Ovary (tissue), 9 donors: Measurements from ENCODE around the gene N4BP2L2. TPM values are rescaled to one million over a fixed set of nuclear protein-coding genes. Genes with fewer than 3 reads are reported as not detected.

Source experiments
- DNase-seq, 5 donors: peaks; one replicate each; pipeline ENCODE4 v3.0.0-alpha.2; 2019 to 2020
- H3K27ac ChIP-seq, 2 donors: fragments of 200-600 bp; one replicate each; pipeline versions ENCODE4 v1.5.1 to v1.8.0; 2019 to 2022
- H3K27me3 ChIP-seq: fragments of 200-600 bp; one replicate; pipeline ENCODE4 v1.8.0; 2022
- H3K36me3 ChIP-seq: fragments of 200-600 bp; sonication (generic); one replicate; pipeline ENCODE4 v1.5.1; 2019
- H3K4me1 ChIP-seq: one replicate; pipeline ENCODE4 v1.8.1; 2013; ENCODE audit warnings: mild to moderate bottlenecking, moderate library complexity; ENCODE audit not compliant: insufficient read depth
- H3K4me3 ChIP-seq: fragments of 200-600 bp; sonication (generic); one replicate; pipeline ENCODE4 v1.5.1; 2017
- H3K9me3 ChIP-seq, 2 donors: fragments of 200-600 bp in 1 of 2; sonication (generic) in 1 of 2; one replicate each; pipeline versions ENCODE4 v1.5.1 to v1.8.1; 2013 to 2019; ENCODE audit warnings: mild to moderate bottlenecking in 1 of 2, moderate library complexity in 1 of 2
- CTCF ChIP-seq, 3 donors: fragments of 450-650 bp in 2 of 3; fragments of 200-600 bp in 1 of 3; IDR thresholded peaks; one replicate each; pipeline versions ENCODE4 v1.5.1 to v1.8.0; 2016 to 2022; ENCODE audit warnings: antibody characterized with exemption in 3 of 3, mild to moderate bottlenecking in 1 of 3
- EP300 ChIP-seq: sonication (generic); formaldehyde crosslinking; IDR thresholded peaks from one replicate; pipeline ENCODE4 v1.6.1; 2017; ENCODE audit warnings: antibody characterized with exemption
- POLR2A ChIP-seq: fragments of 450-650 bp; IDR thresholded peaks from one replicate; pipeline ENCODE4 v1.6.1; 2017; ENCODE audit warnings: antibody characterized with exemption, mild to moderate bottlenecking, moderate library complexity
- whole genome bisulfite sequencing, 3 donors: extraction: QIAGEN DNeasy Blood & Tissue Kit in 1 of 3; methylation state at CpG; one replicate each; pipeline versions ENCODE4 v1.1.5 to v1.1.7; 2013 to 2017; 5-methylcytosine and 5-hydroxymethylcytosine counted together
- intact Hi-C, 4 donors: fragments of 100-400 bp; cut with DNase I; formaldehyde crosslinking; loops; one replicate each; pipeline versions ENCODE4 v1.11.0 to v1.15.1; 2022 to 2023
- polyA plus RNA-seq, 2 donors: library from polyadenylated mRNA; stranded (reverse); fragments of 200-250 nt in 1 of 2; fragments of 350-450 nt in 1 of 2; fragmentation: Illumina TruSeq in 1 of 2; extraction: RNeasy Lipid Tissue Mini Kit (QIAGEN cat#74804) in 1 of 2; gene quantifications; one replicate each; pipeline ENCODE4 v1.2.3, GENCODE V29; 2013 to 2014
- total RNA-seq, 7 donors: library from RNA; depleted of rRNA in 2 of 7; stranded (reverse); fragments of >200 nt in 2 of 7; fragmentation: NEBNext Ultra II Directional in 3 of 7; extraction: Animal tissue kit (Norgen Biotek cat#: 25700) in 3 of 7; gene quantifications; one replicate each; pipeline versions ENCODE4 v1.1.0 to v1.2.4, GENCODE V29; 2016 to 2023
- donor health status: DM: no; HTN: no; CAD: no; lungs with moderate emphysema.
- donor health status: DM: no; HTN: no; CAD: no.
- donor health status: Bipolar disorder and iron deficiency.
- donor health status: DM: yes; HTN: yes; CAD: no.
- donor health status: DM: no; HTN: no; CAD: no.
- donor health status: DM: yes; HTN: yes; CAD: no.

The N4BP2L2 gene
- total and polyA plus RNA-seq, 9 donors: 67.8 to 220 (median 168) TPM

DNA sequence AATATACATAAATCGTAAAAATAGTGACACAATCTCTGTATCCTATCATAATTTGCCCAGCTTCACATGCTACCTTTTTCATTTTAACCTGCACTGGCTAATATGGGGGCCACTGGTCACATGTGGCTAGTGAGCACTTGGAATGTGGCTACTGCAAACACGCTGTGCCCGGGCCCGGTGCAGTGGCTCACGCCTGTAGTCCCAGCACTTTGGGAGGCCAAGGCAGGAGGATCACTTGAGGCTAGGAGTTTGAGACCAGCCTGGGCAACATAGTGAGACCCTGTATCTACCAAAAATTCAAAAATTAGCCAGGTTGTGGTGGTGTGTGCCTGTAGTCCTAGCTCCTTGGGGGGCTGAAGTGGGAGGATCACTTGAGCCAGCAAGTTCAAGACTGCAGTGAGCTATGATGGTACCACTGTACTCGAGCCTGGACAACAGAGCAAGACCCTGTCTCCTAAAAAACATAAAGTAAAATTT, 109.1 kb downstream of the N4BP2L2 start:
- no peaks in the 10 kb centered on the region for H3K36me3 ChIP-seq
- peaks cover 13% of the 10 kb centered on the region for H3K4me1 ChIP-seq
- WGBS, 3 donors: 96 to 98% (median 97%) methylated on average over 6 of the region's 6 CpGs
- no peaks in the 10 kb centered on the region for H3K9me3 ChIP-seq
- intact Hi-C loops: loop anchor here in 2 of 4 donors (10.0 kb wide), 1 partner anchor 105 kb away; the partner anchor contains the start of gene N4BP2L2 (in 2 of the 2)
- no peak overlapping the region for H3K27ac ChIP-seq
- no peak for TF ChIP-seq POLR2A
- TF ChIP-seq EP300: no peak
- no peak for TF ChIP-seq CTCF (IDR thresholded peaks at IDR 0.05)
- DNase-seq: no peak
- H3K4me3 ChIP-seq: no peak overlapping the region
- H3K27me3 ChIP-seq: no peaks in the 10 kb centered on the region

DNA sequence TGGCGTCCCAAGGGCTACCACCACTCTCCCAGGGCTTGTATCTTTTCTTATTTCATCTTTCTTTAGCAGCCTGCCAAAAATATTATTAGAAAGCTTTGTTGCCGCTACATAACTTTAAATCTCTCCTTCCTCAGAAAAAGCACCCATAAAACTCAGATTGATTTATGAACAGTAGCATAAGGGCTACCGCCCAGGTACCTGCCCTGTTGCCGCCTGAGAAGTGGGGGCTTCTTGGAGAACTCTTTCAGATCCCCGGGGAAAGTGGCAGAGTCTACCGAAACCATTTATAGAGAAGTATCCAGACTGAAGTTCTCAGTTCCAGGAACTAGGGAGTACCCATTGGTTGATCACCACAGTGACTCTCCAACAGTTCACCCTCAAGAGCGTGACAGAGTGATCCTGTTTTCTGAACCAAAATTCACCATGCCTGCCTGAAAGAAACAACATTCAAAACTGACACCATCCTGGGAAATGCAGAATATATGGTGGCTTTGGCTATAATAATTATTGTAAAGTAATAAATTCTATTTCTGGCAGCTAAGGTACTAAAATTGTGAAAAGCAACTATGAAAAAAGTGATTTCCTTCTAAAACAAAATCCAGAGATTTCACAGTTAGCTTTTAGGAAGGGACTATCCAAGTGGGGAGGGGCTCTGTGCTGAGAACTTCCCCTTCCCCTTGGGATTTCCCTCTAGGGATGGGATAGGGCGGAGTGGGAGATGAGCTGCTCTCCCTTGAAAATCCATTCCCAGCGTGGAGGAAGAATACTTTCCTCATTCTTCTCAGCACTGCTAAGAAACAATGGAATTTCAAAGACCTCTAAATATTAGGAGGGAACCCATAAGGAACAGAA, 109.8 kb downstream of the N4BP2L2 start:
- 37 to 56% (median 42%) methylated on average over 9 of the region's 9 CpGs for WGBS, 3 donors
- Histone ChIP-seq H3K27ac (peak overlapping the region; percentile 92 to 96), H3K27me3 (no peaks in the 10 kb centered on the region), H3K4me3 (peak overlapping the region; percentile 80), H3K9me3 (no peaks in the 10 kb centered on the region), H3K4me1 (peaks cover 16% of the 10 kb centered on the region), H3K36me3 (no peaks in the 10 kb centered on the region)
- no peak for DNase-seq
- TF ChIP-seq EP300: no peak
- TF ChIP-seq POLR2A: no peak
- TF ChIP-seq CTCF (IDR thresholded peaks at IDR 0.05): no peak
- intact Hi-C loops: loop anchor here in 2 of 4 donors (10.0 kb wide), 1 partner anchor 106 kb away; the partner anchor contains the start of gene N4BP2L2 (in 2 of the 2)

GRCh38 chr13:32427852-32428580, 110.6 kb downstream of the N4BP2L2 start, which contains the start of gene N4BP2L1:
Gene N4BP2L1, minus strand, starts transcription at chr13:32428130. Its CDS starts 48 bp downstream, at chr13:32428082.
- intact Hi-C loops: loop anchor here in 2 of 4 donors (10.0 kb wide), 1 partner anchor 107 kb away; the partner anchor contains the start of gene N4BP2L2 (in 2 of the 2)
- 0 to 1% (median 0%) methylated on average over 24 to 40 of the region's 40 CpGs for WGBS, 3 donors
- H3K27ac ChIP-seq: peak within 1 kb of the TSS; percentile 92 to 96
- peak; percentile 86 to 88 (median 87) for DNase-seq
- TF ChIP-seq CTCF (IDR thresholded peaks at IDR 0.05): no peak
- peak; percentile 7 for TF ChIP-seq EP300
- peak; percentile 89 for TF ChIP-seq POLR2A
- H3K9me3 ChIP-seq: no peaks in the 10 kb centered on the region
- H3K4me1 ChIP-seq: peaks cover 16% of the 10 kb centered on the region
- H3K4me3 ChIP-seq: peak within 1 kb of the TSS; percentile 80
- no peaks in the 10 kb centered on the region for H3K27me3 ChIP-seq
- H3K36me3 ChIP-seq: no peaks in the 10 kb centered on the region
